Panc1 (cell line): ENCODE results near the gene PDE6A. TPM values are rescaled to one million over a fixed set of nuclear protein-coding genes. Genes with fewer than 3 reads are reported as not detected.

Source experiments
- ATAC-seq: fragments of 200-7000 bp; cut with Tn5 transposase; 2 replicates; pipeline ENCODE4 v1.9.1; 2020; ENCODE audit warnings: mild to moderate bottlenecking, moderate library complexity
- BruUV-seq: library from RNA; stranded (reverse); fragments of 400-500 nt; replicated peaks from 2 replicates; lab custom pipeline; 2021; lab: Mats Ljungman, UMichigan
- CTCF ChIA-PET: fragments of 300-600 bp; sonication (Branson Sonifier 250); formaldehyde crosslinking; loops from one replicate; lab custom pipeline; 2022; ENCODE audit warnings: antibody characterized with exemption; lab: Charles Lee
- POLR2A ChIA-PET: fragments of 300-600 bp; sonication (Branson Sonifier 250); formaldehyde crosslinking; loops from one replicate; lab custom pipeline; 2022; ENCODE audit warnings: antibody characterized with exemption; lab: Charles Lee
- DNase-seq: peaks from one replicate; pipeline ENCODE4 v3.0.0-alpha.2; 2010; ENCODE audit warnings: low read depth, low spot score
- H3K27ac ChIP-seq: 2 replicates; pipeline ENCODE4 v1.5.1; 2011; ENCODE audit warnings: mild to moderate bottlenecking, low read length, inconsistent platforms
- H3K27me3 ChIP-seq: fragments of 200-500 bp; sonication (Bioruptor generic); 2 replicates; pipeline ENCODE4 v1.6.0; 2014; ENCODE audit warnings: low read length, inconsistent platforms; ENCODE audit not compliant: control insufficient read depth, insufficient read depth
- H3K36me3 ChIP-seq: fragments of 200-500 bp; sonication (Bioruptor generic); 2 replicates; pipeline ENCODE4 v1.5.1; 2014; ENCODE audit warnings: inconsistent platforms, mild to moderate bottlenecking, low read length, moderate library complexity; ENCODE audit not compliant: control insufficient read depth, insufficient read depth
- H3K4me1 ChIP-seq: 2 replicates; pipeline ENCODE4 v1.5.1; 2011; ENCODE audit warnings: inconsistent platforms, mild to moderate bottlenecking, low read length, moderate library complexity; ENCODE audit not compliant: control insufficient read depth, insufficient read depth
- H3K4me3 ChIP-seq, 2 experiments: 2 replicates each; pipeline ENCODE4 v1.5.1; 2011 to 2012; ENCODE audit warnings: low read depth in 2 of 2, low read length in 2 of 2, mild to moderate bottlenecking in 2 of 2, inconsistent platforms in 1 of 2, moderate library complexity in 1 of 2
- H3K9me3 ChIP-seq: fragments of 200-500 bp; sonication (Bioruptor generic); 2 replicates; pipeline ENCODE4 v1.5.1; 2014; ENCODE audit warnings: low read depth, mild to moderate bottlenecking, inconsistent platforms, low read length, moderate library complexity; ENCODE audit not compliant: control insufficient read depth, insufficient read depth
- CTCF ChIP-seq: fragments of 450-650 bp; IDR thresholded peaks from 2 replicates; pipeline ENCODE4 v1.5.1; 2017; ENCODE audit warnings: mild to moderate bottlenecking
- POLR2AphosphoS5 ChIP-seq: IDR thresholded peaks from 2 replicates; pipeline ENCODE4 v1.6.1; 2012; ENCODE audit warnings: mild to moderate bottlenecking, low read depth, low read length, moderate library complexity
- SIN3A ChIP-seq: IDR thresholded peaks from 2 replicates; pipeline ENCODE4 v1.6.1; 2012; ENCODE audit warnings: low read depth, mild to moderate bottlenecking, low read length, moderate library complexity, borderline replicate concordance; ENCODE audit not compliant: insufficient read depth
- TCF7L2 ChIP-seq: IDR thresholded peaks from 2 replicates; pipeline ENCODE4 v1.6.1; 2011; ENCODE audit warnings: mild to moderate bottlenecking, low read depth, low read length, inconsistent platforms
- in situ Hi-C: cut with HindIII; loops from 2 replicates; pipeline ENCODE4 v1.10.0; 2016; ENCODE audit warnings: low sequenced_read_pairs, low pct_unique_long_range_greater_than_20kb
- intact Hi-C: fragments of 100-400 bp; cut with micrococcal nuclease; formaldehyde crosslinking; loops from one replicate; pipeline ENCODE4 v1.10.0; 2022; ENCODE audit not compliant: unreplicated experiment
- total RNA-seq: library from RNA; stranded (reverse); gene quantifications from one replicate; pipeline ENCODE4 v1.2.1, GENCODE V29; 2021; ENCODE audit not compliant: unreplicated experiment
- TF ChIP-seq, protein P1 (sequence below), 2 experiments: IDR thresholded peaks; 2 replicates each; pipeline ENCODE4 v1.6.1; 2011 to 2012; ENCODE audit warnings: low read depth in 2 of 2, control low read depth in 1 of 2, low read length in 1 of 2, mild to moderate bottlenecking in 1 of 2, moderate library complexity in 1 of 2; ENCODE audit not compliant: insufficient read depth in 1 of 2

Gene PDE6A
- total RNA-seq, 1 experiment from 2014 or later, result 0.33 TPM

DNA sequence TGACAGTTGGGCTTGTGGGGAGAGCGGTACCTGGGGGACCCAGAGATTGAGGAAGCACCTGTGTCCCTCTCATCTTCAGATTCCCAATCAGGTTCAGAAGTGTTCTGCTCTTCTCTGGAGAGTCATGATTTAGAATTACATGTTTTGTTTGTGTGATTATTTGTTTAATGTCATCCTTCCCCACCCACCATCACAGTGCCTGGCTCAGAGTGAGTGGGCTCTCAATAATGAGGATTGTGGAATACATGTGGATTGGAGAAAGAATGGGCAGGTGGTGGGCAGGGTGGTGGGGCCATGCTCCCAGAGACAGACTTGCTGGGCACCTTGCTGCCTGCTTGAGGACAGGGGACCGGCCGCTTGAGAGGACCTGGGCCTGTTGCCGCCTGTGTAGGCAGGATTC is 126.5 kb downstream of the PDE6A start:
- intact Hi-C loops (no loop called here), in situ Hi-C loops (no loop called here)
- Histone ChIP-seq H3K9me3 (no peaks in the 10 kb centered on the region), H3K4me1 (no peaks in the 10 kb centered on the region), H3K27me3 (no peaks in the 10 kb centered on the region), H3K36me3 (no peaks in the 10 kb centered on the region), H3K27ac (no peak overlapping the region), H3K4me3 (no peak overlapping the region)
- ChIA-PET POLR2A (interaction anchor here (0.6 kb wide), 1 partner anchor 327 kb away, joined by 5 read pairs; no protein-coding TSS in a partner anchor), CTCF (interaction anchor here (0.9 kb wide), 1 partner anchor 35 kb away, joined by 3 read pairs; no protein-coding TSS in a partner anchor)
- TF ChIP-seq, protein P1, sequence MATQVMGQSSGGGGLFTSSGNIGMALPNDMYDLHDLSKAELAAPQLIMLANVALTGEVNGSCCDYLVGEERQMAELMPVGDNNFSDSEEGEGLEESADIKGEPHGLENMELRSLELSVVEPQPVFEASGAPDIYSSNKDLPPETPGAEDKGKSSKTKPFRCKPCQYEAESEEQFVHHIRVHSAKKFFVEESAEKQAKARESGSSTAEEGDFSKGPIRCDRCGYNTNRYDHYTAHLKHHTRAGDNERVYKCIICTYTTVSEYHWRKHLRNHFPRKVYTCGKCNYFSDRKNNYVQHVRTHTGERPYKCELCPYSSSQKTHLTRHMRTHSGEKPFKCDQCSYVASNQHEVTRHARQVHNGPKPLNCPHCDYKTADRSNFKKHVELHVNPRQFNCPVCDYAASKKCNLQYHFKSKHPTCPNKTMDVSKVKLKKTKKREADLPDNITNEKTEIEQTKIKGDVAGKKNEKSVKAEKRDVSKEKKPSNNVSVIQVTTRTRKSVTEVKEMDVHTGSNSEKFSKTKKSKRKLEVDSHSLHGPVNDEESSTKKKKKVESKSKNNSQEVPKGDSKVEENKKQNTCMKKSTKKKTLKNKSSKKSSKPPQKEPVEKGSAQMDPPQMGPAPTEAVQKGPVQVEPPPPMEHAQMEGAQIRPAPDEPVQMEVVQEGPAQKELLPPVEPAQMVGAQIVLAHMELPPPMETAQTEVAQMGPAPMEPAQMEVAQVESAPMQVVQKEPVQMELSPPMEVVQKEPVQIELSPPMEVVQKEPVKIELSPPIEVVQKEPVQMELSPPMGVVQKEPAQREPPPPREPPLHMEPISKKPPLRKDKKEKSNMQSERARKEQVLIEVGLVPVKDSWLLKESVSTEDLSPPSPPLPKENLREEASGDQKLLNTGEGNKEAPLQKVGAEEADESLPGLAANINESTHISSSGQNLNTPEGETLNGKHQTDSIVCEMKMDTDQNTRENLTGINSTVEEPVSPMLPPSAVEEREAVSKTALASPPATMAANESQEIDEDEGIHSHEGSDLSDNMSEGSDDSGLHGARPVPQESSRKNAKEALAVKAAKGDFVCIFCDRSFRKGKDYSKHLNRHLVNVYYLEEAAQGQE (IDR thresholded peaks at IDR 0.05; ENCODE audit: insufficient read depth in 1 of 2, low read depth in 2 of 2, low read length in 1 of 2), result no peak
- no TSS peak for BruUV-seq
- ATAC-seq (no peak), DNase-seq (no peak)

DNA sequence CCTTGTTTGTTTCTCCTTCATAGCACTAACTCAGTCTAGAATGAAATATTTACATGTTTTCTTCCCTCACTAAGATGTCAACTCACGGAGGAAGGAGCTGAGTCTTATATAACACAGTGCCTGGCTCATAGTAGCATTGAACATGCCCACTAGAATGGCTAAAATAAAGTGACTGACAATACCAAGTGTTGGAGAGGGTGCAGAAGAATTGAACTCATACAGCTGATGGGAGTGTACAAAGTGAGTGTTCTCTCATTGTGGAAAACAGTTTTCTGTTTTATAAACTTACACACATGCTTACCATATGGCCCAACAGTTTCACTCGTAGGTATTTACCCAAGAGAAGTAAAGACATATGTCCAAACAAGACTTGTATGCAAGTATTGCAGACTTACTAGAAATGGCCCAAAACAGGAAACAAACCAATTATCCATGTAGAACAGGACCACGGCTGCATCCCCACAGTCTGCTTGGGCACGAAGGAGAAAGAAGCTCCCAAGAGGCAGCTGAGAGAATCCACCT is 127.0 kb downstream of the PDE6A start:
- POLR2A ChIA-PET, result no interaction called here

More for the DNA sequence above, 127.0 kb downstream of the PDE6A start:
- CTCF ChIA-PET, result interaction anchor here (0.9 kb wide), 1 partner anchor 36 kb away, joined by 3 read pairs; no protein-coding TSS in a partner anchor
- DNase-seq (no peak), ATAC-seq (no peak)
- Histone ChIP-seq H3K27ac (no peak overlapping the region), H3K4me1 (no peaks in the 10 kb centered on the region), H3K4me3 (no peak overlapping the region), H3K36me3 (no peaks in the 10 kb centered on the region), H3K27me3 (no peaks in the 10 kb centered on the region), H3K9me3 (no peaks in the 10 kb centered on the region)
- in situ Hi-C loops, result no loop called here
- TF ChIP-seq SIN3A, result no peak
- TF ChIP-seq TCF7L2, result no peak
- TF ChIP-seq, protein P1 (IDR thresholded peaks at IDR 0.05; ENCODE audit: insufficient read depth in 1 of 2, low read depth in 2 of 2, low read length in 1 of 2), result no peak
- TF ChIP-seq CTCF, result no peak
- TF ChIP-seq POLR2AphosphoS5, result no peak
- intact Hi-C loops, result no loop called here
- no TSS peak for BruUV-seq
